ENCODE measurements around the gene CYP46A1.

The CYP46A1 gene

GRCh38 chr14:99747582-99748330, 63.7 kb downstream of the CYP46A1 start:
- Histone ChIP-seq H3K9me2 (replicated peaks; ENCODE audit: insufficient read depth, low read length) (no peaks in the 10 kb centered on the region), H3K9ac (ENCODE audit: low read length) (no peak overlapping the region), H4K20me1 (ENCODE audit: low read depth, low read length) (no peaks in the 10 kb centered on the region), H3K4me3 (ENCODE audit: insufficient read depth, low read length, poor library complexity, severe bottlenecking) (no peak overlapping the region), H3K27ac (ENCODE audit: low read depth, low read length) (no peak overlapping the region), H3K4me2 (ENCODE audit: low read depth, low read length, poor library complexity, severe bottlenecking) (no peak overlapping the region), H3K36me3 (ENCODE audit: low read length) (no peaks in the 10 kb centered on the region), H3K27me3 (ENCODE audit: low read length) (no peaks in the 10 kb centered on the region), H3K79me2 (ENCODE audit: insufficient read depth, low read length) (no peaks in the 10 kb centered on the region), H3K9me3 (ENCODE audit: insufficient read depth, low read length) (no peaks in the 10 kb centered on the region), H2AFZ (ENCODE audit: low read depth, low read length, severe bottlenecking) (no peak overlapping the region), H3F3A (ENCODE audit: insufficient read depth) (no peaks in the 10 kb centered on the region)
- TF ChIP-seq CTCF (IDR thresholded peaks at IDR 0.05; ENCODE audit: insufficient read depth, low read length, poor library complexity, severe bottlenecking) (no peak), EZH2phosphoT487 (conservative IDR thresholded peaks at IDR 0.05; ENCODE audit: low read length) (no peak)

DNA sequence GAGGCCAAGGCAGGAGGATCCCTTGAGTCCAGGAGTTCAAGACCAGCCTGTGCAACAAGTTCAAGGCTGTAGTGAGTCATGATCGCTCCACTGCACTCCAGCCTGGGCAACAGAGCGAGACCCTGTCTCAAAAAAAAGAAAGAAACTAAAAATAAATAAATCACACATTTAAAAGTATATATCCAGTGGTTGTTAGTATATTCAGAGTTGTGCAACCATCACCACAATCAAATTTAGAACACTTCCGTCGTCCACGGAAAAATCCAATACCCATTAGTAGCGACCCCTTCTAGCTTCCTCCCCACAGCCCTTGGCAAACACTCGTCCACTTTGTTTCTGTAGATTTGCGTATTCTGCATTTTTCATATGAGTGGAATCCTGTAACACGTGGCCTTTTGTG, 64.4 kb downstream of the CYP46A1 start:
- Histone ChIP-seq H4K20me1 (ENCODE audit: low read depth, low read length) (no peaks in the 10 kb centered on the region), H3K9ac (ENCODE audit: low read length) (no peak overlapping the region), H3K36me3 (ENCODE audit: low read length) (no peaks in the 10 kb centered on the region), H3K4me2 (ENCODE audit: low read depth, low read length, poor library complexity, severe bottlenecking) (no peak overlapping the region), H3K9me3 (ENCODE audit: insufficient read depth, low read length) (no peaks in the 10 kb centered on the region), H3K79me2 (ENCODE audit: insufficient read depth, low read length) (no peaks in the 10 kb centered on the region), H3K4me3 (ENCODE audit: insufficient read depth, low read length, poor library complexity, severe bottlenecking) (no peak overlapping the region), H2AFZ (ENCODE audit: low read depth, low read length, severe bottlenecking) (no peak overlapping the region), H3F3A (ENCODE audit: insufficient read depth) (no peaks in the 10 kb centered on the region), H3K27ac (ENCODE audit: low read depth, low read length) (no peak overlapping the region), H3K27me3 (ENCODE audit: low read length) (no peaks in the 10 kb centered on the region), H3K9me2 (replicated peaks; ENCODE audit: insufficient read depth, low read length) (no peaks in the 10 kb centered on the region)
- no peak for TF ChIP-seq CTCF (IDR thresholded peaks at IDR 0.05; ENCODE audit: insufficient read depth, low read length, poor library complexity, severe bottlenecking)

DNA sequence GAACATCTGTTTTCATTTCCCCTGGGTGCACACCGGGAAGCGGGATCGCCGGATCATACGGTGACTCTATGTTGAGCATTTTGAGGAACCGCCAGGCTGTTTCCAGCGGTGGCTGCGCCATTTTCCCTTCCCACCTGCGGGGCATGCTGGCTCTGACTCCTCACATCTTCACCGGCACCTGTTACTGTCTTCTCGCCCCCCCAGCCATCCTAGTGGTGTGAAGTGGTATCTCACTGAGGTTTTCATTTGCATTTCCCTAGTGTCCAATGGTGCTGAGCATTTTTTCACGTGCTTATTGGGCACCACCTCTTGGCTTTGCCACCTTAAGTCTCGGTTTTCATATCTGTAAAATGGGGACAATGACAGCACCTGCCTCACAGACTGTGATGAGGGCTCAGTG, 65.0 kb downstream of the CYP46A1 start:
- Histone ChIP-seq H2AFZ (ENCODE audit: low read depth, low read length, severe bottlenecking) (no peak overlapping the region), H3K9me2 (replicated peaks; ENCODE audit: insufficient read depth, low read length) (no peaks in the 10 kb centered on the region), H3K27me3 (ENCODE audit: low read length) (no peaks in the 10 kb centered on the region), H3K9ac (ENCODE audit: low read length) (no peak overlapping the region), H3K9me3 (ENCODE audit: insufficient read depth, low read length) (no peaks in the 10 kb centered on the region), H3K4me3 (ENCODE audit: insufficient read depth, low read length, poor library complexity, severe bottlenecking) (no peak overlapping the region), H3K79me2 (ENCODE audit: insufficient read depth, low read length) (no peaks in the 10 kb centered on the region), H3K4me2 (ENCODE audit: low read depth, low read length, poor library complexity, severe bottlenecking) (no peak overlapping the region), H3K36me3 (ENCODE audit: low read length) (no peaks in the 10 kb centered on the region), H3F3A (ENCODE audit: insufficient read depth) (no peaks in the 10 kb centered on the region), H3K27ac (ENCODE audit: low read depth, low read length) (no peak overlapping the region), H4K20me1 (ENCODE audit: low read depth, low read length) (no peaks in the 10 kb centered on the region)
- TF ChIP-seq EZH2phosphoT487 (conservative IDR thresholded peaks at IDR 0.05; ENCODE audit: low read length) = no peak
- TF ChIP-seq CTCF (IDR thresholded peaks at IDR 0.05; ENCODE audit: insufficient read depth, low read length, poor library complexity, severe bottlenecking) = no peak

Measured in SU-DHL-6 (cell line).